Panc1 (cell line): ENCODE measurements around the gene GRM7. TPM values are rescaled to one million over a fixed set of nuclear protein-coding genes. Genes with fewer than 3 reads are reported as not detected.

Experiments
- ATAC-seq: fragments of 200-7000 bp; cut with Tn5 transposase; 2 replicates; pipeline ENCODE4 v1.9.1; 2020; ENCODE audit warnings: mild to moderate bottlenecking, moderate library complexity
- BruUV-seq: library from RNA; stranded (reverse); fragments of 400-500 nt; replicated peaks from 2 replicates; lab custom pipeline; 2021; lab: Mats Ljungman, UMichigan
- CTCF ChIA-PET: fragments of 300-600 bp; sonication (Branson Sonifier 250); formaldehyde crosslinking; loops from one replicate; lab custom pipeline; 2022; ENCODE audit warnings: antibody characterized with exemption; lab: Charles Lee
- POLR2A ChIA-PET: fragments of 300-600 bp; sonication (Branson Sonifier 250); formaldehyde crosslinking; loops from one replicate; lab custom pipeline; 2022; ENCODE audit warnings: antibody characterized with exemption; lab: Charles Lee
- DNase-seq: peaks from one replicate; pipeline ENCODE4 v3.0.0-alpha.2; 2010; ENCODE audit warnings: low read depth, low spot score
- H3K27ac ChIP-seq: 2 replicates; pipeline ENCODE4 v1.5.1; 2011; ENCODE audit warnings: mild to moderate bottlenecking, low read length, inconsistent platforms
- H3K27me3 ChIP-seq: fragments of 200-500 bp; sonication (Bioruptor generic); 2 replicates; pipeline ENCODE4 v1.6.0; 2014; ENCODE audit warnings: low read length, inconsistent platforms; ENCODE audit not compliant: control insufficient read depth, insufficient read depth
- H3K36me3 ChIP-seq: fragments of 200-500 bp; sonication (Bioruptor generic); 2 replicates; pipeline ENCODE4 v1.5.1; 2014; ENCODE audit warnings: inconsistent platforms, mild to moderate bottlenecking, low read length, moderate library complexity; ENCODE audit not compliant: control insufficient read depth, insufficient read depth
- H3K4me1 ChIP-seq: 2 replicates; pipeline ENCODE4 v1.5.1; 2011; ENCODE audit warnings: inconsistent platforms, mild to moderate bottlenecking, low read length, moderate library complexity; ENCODE audit not compliant: control insufficient read depth, insufficient read depth
- H3K4me3 ChIP-seq, 2 experiments: 2 replicates each; pipeline ENCODE4 v1.5.1; 2011 to 2012; ENCODE audit warnings: low read depth in 2 of 2, low read length in 2 of 2, mild to moderate bottlenecking in 2 of 2, inconsistent platforms in 1 of 2, moderate library complexity in 1 of 2
- H3K9me3 ChIP-seq: fragments of 200-500 bp; sonication (Bioruptor generic); 2 replicates; pipeline ENCODE4 v1.5.1; 2014; ENCODE audit warnings: low read depth, mild to moderate bottlenecking, inconsistent platforms, low read length, moderate library complexity; ENCODE audit not compliant: control insufficient read depth, insufficient read depth
- POLR2AphosphoS5 ChIP-seq: IDR thresholded peaks from 2 replicates; pipeline ENCODE4 v1.6.1; 2012; ENCODE audit warnings: mild to moderate bottlenecking, low read depth, low read length, moderate library complexity
- SIN3A ChIP-seq: IDR thresholded peaks from 2 replicates; pipeline ENCODE4 v1.6.1; 2012; ENCODE audit warnings: low read depth, mild to moderate bottlenecking, low read length, moderate library complexity, borderline replicate concordance; ENCODE audit not compliant: insufficient read depth
- TCF7L2 ChIP-seq: IDR thresholded peaks from 2 replicates; pipeline ENCODE4 v1.6.1; 2011; ENCODE audit warnings: mild to moderate bottlenecking, low read depth, low read length, inconsistent platforms
- in situ Hi-C: cut with HindIII; loops from 2 replicates; pipeline ENCODE4 v1.10.0; 2016; ENCODE audit warnings: low sequenced_read_pairs, low pct_unique_long_range_greater_than_20kb
- intact Hi-C: fragments of 100-400 bp; cut with micrococcal nuclease; formaldehyde crosslinking; loops from one replicate; pipeline ENCODE4 v1.10.0; 2022; ENCODE audit not compliant: unreplicated experiment
- total RNA-seq: library from RNA; stranded (reverse); gene quantifications from one replicate; pipeline ENCODE4 v1.2.1, GENCODE V29; 2021; ENCODE audit not compliant: unreplicated experiment
- TF ChIP-seq, protein P1 (sequence below): fragments of 450-650 bp; IDR thresholded peaks from 2 replicates; pipeline ENCODE4 v1.5.1; 2017; ENCODE audit warnings: mild to moderate bottlenecking
- TF ChIP-seq, protein P2 (sequence below), 2 experiments: IDR thresholded peaks; 2 replicates each; pipeline ENCODE4 v1.6.1; 2011 to 2012; ENCODE audit warnings: low read depth in 2 of 2, control low read depth in 1 of 2, low read length in 1 of 2, mild to moderate bottlenecking in 1 of 2, moderate library complexity in 1 of 2; ENCODE audit not compliant: insufficient read depth in 1 of 2

GRM7 gene
- total RNA-seq, 1 experiment from 2014 or later = not detected

GRCh38 chr3:6862041-6862879 lies 1.3 kb downstream of the GRM7 start:
- DNase-seq (no peak), ATAC-seq (no peak)
- no TSS peak for BruUV-seq
- CTCF ChIA-PET = no interaction called here
- Histone ChIP-seq H3K27me3 (no peaks in the 10 kb centered on the region), H3K27ac (no peak overlapping the region), H3K4me1 (no peaks in the 10 kb centered on the region), H3K4me3 (no peak overlapping the region; a peak in 1 of 4 replicates), H3K9me3 (no peaks in the 10 kb centered on the region), H3K36me3 (no peaks in the 10 kb centered on the region)
- intact Hi-C loops (no loop called here), in situ Hi-C loops (no loop called here)
- POLR2A ChIA-PET = no interaction called here
- TF ChIP-seq TCF7L2 (no peak), POLR2AphosphoS5 (no peak), SIN3A (no peak)
- TF ChIP-seq, protein P1, sequence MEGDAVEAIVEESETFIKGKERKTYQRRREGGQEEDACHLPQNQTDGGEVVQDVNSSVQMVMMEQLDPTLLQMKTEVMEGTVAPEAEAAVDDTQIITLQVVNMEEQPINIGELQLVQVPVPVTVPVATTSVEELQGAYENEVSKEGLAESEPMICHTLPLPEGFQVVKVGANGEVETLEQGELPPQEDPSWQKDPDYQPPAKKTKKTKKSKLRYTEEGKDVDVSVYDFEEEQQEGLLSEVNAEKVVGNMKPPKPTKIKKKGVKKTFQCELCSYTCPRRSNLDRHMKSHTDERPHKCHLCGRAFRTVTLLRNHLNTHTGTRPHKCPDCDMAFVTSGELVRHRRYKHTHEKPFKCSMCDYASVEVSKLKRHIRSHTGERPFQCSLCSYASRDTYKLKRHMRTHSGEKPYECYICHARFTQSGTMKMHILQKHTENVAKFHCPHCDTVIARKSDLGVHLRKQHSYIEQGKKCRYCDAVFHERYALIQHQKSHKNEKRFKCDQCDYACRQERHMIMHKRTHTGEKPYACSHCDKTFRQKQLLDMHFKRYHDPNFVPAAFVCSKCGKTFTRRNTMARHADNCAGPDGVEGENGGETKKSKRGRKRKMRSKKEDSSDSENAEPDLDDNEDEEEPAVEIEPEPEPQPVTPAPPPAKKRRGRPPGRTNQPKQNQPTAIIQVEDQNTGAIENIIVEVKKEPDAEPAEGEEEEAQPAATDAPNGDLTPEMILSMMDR = no peak
- TF ChIP-seq, protein P2, sequence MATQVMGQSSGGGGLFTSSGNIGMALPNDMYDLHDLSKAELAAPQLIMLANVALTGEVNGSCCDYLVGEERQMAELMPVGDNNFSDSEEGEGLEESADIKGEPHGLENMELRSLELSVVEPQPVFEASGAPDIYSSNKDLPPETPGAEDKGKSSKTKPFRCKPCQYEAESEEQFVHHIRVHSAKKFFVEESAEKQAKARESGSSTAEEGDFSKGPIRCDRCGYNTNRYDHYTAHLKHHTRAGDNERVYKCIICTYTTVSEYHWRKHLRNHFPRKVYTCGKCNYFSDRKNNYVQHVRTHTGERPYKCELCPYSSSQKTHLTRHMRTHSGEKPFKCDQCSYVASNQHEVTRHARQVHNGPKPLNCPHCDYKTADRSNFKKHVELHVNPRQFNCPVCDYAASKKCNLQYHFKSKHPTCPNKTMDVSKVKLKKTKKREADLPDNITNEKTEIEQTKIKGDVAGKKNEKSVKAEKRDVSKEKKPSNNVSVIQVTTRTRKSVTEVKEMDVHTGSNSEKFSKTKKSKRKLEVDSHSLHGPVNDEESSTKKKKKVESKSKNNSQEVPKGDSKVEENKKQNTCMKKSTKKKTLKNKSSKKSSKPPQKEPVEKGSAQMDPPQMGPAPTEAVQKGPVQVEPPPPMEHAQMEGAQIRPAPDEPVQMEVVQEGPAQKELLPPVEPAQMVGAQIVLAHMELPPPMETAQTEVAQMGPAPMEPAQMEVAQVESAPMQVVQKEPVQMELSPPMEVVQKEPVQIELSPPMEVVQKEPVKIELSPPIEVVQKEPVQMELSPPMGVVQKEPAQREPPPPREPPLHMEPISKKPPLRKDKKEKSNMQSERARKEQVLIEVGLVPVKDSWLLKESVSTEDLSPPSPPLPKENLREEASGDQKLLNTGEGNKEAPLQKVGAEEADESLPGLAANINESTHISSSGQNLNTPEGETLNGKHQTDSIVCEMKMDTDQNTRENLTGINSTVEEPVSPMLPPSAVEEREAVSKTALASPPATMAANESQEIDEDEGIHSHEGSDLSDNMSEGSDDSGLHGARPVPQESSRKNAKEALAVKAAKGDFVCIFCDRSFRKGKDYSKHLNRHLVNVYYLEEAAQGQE (IDR thresholded peaks at IDR 0.05; ENCODE audit: insufficient read depth in 1 of 2, low read depth in 2 of 2, low read length in 1 of 2) = no peak

DNA sequence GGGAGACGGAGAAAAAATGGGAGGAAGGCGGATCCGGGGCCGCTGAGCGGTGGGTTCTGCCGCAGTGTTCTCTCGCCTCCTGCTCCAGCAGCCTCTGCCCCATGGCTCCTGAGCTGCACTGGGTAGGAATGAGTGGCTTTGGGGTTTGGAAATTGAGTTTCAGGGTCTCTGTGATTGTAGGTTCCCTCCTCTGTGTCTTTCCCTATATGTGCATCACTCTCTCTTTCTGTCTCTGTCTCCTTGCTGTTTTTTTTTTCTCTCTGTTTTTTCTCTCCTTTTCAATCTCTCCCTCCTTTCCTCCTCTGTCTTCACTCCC lies 1.9 kb downstream of the GRM7 start:
- H3K4me3 ChIP-seq = no peak overlapping the region
- BruUV-seq = no TSS peak
- TF ChIP-seq POLR2AphosphoS5 = no peak
- TF ChIP-seq, protein P2 (IDR thresholded peaks at IDR 0.05; ENCODE audit: insufficient read depth in 1 of 2, low read depth in 2 of 2, low read length in 1 of 2) = no peak
- TF ChIP-seq SIN3A = no peak
- TF ChIP-seq TCF7L2 = no peak
- TF ChIP-seq, protein P1 = no peak
- DNase-seq (no peak), ATAC-seq (no peak)
- intact Hi-C loops = no loop called here
- no peaks in the 10 kb centered on the region for H3K9me3 ChIP-seq
- in situ Hi-C loops = no loop called here
- POLR2A ChIA-PET = no interaction called here
- CTCF ChIA-PET = no interaction called here
- H3K4me1 ChIP-seq = no peaks in the 10 kb centered on the region
- H3K27me3 ChIP-seq = no peaks in the 10 kb centered on the region
- no peaks in the 10 kb centered on the region for H3K36me3 ChIP-seq
- no peak overlapping the region for H3K27ac ChIP-seq
